AG10803 (cell line): ENCODE data around the gene HYOU1.
"Not testable (repeated sequence)": the region's sequence is repeated elsewhere in the genome, so short reads cannot be mapped to it uniquely, and the experiment has no call there.

Experiments
- DNase-seq: peaks from one replicate; pipeline ENCODE4 v3.0.0; 2010; ENCODE audit warnings: low read depth
- H3K4me3 ChIP-seq: 2 replicates; pipeline ENCODE4 v1.5.1; 2011; ENCODE audit warnings: mild to moderate bottlenecking, low read length, control low read depth
- CTCF ChIP-seq: conservative IDR thresholded peaks from 2 replicates; pipeline ENCODE4 v1.5.1; 2011; ENCODE audit warnings: mild to moderate bottlenecking, low read length, control low read depth, inconsistent platforms

Gene HYOU1

DNA sequence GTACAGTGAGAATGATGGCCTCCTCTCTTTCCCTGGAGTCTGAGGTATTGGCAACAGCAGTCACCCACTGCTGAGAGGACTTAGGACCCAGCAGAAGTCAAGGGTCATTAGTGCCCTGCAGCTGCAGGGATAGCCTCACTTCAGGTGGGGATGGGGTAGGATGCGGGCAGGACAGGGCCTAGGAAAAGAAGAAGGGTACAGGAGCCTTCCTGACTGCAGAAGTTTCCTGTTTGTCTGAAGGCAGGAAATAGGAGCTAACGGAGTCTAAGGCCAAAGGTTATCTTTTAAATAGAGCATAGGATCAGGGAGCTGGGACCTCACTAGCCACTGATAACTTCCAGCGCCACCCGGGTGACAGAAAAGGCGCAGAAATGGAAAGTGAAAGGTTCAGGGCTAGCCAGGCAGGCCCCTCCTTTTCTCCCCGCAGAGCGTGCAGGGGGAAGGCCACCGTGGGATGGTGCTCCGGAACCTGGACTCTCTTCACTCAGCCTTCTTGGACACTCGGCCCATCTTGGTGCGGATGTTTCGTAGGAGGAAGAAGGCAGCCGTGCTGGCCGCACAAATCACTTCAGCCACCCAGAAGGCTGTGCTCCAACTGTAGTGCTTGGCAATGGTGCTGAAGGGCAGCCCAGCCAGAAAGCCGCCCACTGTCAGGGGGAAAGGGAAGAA lies 32.4 kb downstream of the HYOU1 start:
- no peak for DNase-seq
- no peak overlapping the region for H3K4me3 ChIP-seq
- TF ChIP-seq CTCF = no peak

- no peak for TF ChIP-seq CTCF
- no peak overlapping the region for H3K4me3 ChIP-seq
- no peak for DNase-seq
Observed at GRCh38 chr11:119023741-119024140, 33.3 kb downstream of the HYOU1 start.

DNA sequence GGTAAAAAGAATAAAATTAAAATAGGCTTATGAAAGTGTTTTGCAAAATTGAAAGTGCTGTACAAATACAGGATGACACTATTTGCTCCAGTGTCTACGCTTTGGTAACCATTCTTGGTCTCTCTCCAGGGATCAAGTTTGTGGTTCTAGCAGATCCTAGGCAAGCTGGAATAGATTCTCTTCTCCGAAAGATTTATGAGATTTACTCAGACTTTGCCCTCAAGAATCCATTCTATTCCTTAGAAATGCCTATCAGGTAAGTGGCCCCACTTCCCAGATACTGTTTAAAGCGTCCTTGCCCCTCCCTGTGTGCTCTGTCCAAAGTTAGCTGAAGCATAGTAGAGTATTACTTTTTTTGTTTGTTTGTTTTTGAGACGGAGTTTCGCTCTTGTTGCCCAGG lies 35.4 kb downstream of the HYOU1 start:
- H3K4me3 ChIP-seq = no peak overlapping the region
- TF ChIP-seq CTCF = no peak
- DNase-seq = no peak

DNA sequence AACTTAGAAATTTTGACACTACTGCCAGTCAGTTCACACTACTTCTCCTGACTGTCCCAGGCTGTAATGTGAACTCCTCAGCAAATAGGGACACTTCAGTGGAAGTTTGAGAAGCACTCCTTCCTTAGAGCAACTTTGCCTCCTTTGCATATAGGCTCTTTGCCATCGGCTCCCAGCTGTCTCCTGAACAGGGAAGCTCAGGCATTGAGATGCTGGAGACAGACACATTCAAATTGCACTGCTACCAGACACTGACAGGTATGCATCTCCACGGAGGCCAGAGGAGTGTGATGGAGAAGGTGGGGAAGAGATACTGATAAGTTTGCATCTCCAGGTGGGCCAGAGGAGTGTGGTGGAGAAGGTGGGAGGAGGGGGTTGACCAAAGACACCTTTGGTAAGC lies 37.0 kb downstream of the HYOU1 start:
- no peak for DNase-seq
- no peak for TF ChIP-seq CTCF
- peak overlapping the region; percentile 100 for H3K4me3 ChIP-seq

DNA sequence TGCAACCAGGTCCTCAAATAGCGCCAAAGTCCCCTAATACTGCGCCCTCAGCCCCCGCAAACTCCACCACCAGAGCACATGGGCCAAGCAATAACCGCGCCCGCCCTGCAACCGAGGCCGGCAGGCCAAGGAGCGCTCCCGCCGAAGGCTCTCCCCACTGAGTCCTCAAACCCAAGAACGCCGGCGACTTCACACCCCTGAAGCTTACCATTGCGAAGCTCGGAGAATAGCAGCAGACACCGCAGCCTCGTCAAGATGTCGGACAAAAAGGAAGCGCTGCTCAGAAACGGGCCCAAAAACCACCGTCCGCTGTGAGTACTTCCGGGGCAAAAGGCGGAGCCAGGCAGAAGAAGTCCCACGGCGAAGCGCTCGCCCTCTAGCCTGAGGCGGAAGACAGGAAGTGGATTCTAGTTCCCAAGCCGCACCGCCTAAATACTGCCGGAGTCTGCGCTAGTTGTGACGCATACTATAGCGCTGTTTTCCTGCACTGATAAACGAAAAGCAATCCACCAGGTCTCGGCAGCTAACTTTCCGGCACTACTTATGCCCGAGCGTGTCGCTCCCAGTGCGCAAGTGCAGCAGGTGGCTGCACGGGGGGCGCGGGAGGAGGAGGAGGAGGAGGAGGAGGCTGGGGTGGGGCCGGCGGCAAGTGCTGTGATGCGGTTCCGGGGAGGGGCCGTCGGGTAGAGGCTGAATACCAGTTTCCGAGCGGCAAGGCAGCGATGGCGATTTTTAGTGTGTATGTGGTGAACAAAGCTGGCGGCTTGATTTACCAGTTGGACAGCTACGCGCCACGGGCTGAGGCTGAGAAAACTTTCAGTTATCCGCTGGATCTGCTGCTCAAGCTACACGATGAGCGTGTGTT lies 38.7 kb downstream of the HYOU1 start, which contains the start of the genes RPS25 and TRAPPC4:
TSS of gene RPS25 (minus strand) at position 270 of the 865 bp plus-strand sequence. CDS start at position 211, 59 bp downstream.
TSS of gene TRAPPC4 (plus strand) at position 693 of the 865 bp plus-strand sequence. CDS start at position 723, 30 bp downstream.
- no peak for TF ChIP-seq CTCF
- DNase-seq = peak; percentile 95
- H3K4me3 ChIP-seq = peak within 1 kb of the TSS; percentile 100

DNA sequence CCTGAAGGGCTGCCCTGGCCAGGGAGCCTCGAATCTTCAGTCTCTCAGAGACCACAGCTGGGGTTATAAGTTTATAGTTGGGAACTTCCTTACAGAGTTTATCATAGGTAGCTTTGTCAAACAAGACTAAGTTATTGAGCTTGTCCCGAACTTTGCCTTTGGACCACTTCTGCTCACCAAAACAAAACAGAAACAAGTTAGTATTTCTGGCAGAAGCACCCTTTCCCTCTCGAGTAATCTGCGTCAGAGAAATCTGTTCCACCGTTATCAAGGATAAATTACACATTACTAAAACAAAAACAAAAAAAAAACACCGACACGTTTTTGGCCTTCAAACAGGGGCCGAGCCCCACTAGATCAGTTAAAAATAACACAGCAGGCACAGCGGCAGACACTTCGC lies 39.6 kb downstream of the HYOU1 start:
- DNase-seq = not testable (repeated sequence)
- peak overlapping the region; percentile 100 for H3K4me3 ChIP-seq

- DNase-seq = no peak
- peak overlapping the region; percentile 100; the same call in 1 of the 2 replicates for H3K4me3 ChIP-seq
- no peak for TF ChIP-seq CTCF
Observed at GRCh38 chr11:119016216-119017009, 40.6 kb downstream of the HYOU1 start.
